ENCODE data around the gene KRTAP4-8.

The KRTAP4-8 gene

DNA sequence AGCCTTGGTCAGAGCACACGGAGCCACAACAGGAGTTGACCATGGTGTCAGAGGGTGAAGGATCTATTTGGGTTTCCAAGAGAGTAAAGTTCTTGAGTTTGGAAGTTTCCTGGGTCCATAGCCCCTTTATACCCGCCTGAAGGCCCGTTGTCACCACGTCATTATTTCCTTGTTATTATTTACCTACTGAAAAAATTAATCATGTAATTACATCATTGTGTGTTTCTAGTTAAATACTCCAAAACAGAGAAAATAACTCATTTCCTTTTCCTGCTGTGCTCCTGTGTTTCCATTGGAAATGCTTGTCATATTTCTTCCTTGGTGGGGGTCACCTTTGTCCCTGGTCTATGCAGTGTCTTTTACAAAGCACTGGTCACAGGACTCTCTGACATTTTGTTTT is at the start of gene KRTAP4-8:
Gene KRTAP4-8, minus strand, starts transcription at position 101 of the 400 bp plus-strand sequence. Its CDS starts 58 bp downstream, at position 43.
- Histone ChIP-seq H3K9me2 (replicated peaks; ENCODE audit: low read depth, low read length) (no peaks in the 10 kb centered on the region), H3K36me3 (ENCODE audit: insufficient read depth, low read length) (no peaks in the 10 kb centered on the region), H2AFZ (ENCODE audit: low read length) (no peak within 1 kb of the TSS), H4K20me1 (ENCODE audit: insufficient read depth, low read length, poor library complexity, severe bottlenecking) (no peaks in the 10 kb centered on the region), H3K27me3 (ENCODE audit: insufficient read depth, low read length, poor library complexity, severe bottlenecking) (no peaks in the 10 kb centered on the region), H3K79me2 (ENCODE audit: insufficient read depth, low read length) (no peaks in the 10 kb centered on the region), H3K9ac (ENCODE audit: low read depth, low read length, poor library complexity, severe bottlenecking) (no peak within 1 kb of the TSS), H3F3A (ENCODE audit: low read depth) (no peaks in the 10 kb centered on the region), H3K4me2 (ENCODE audit: low read depth, low read length, poor library complexity, severe bottlenecking) (no peak within 1 kb of the TSS), H3K4me3 (ENCODE audit: low read length, poor library complexity, severe bottlenecking) (no peak within 1 kb of the TSS), H3K4me1 (ENCODE audit: insufficient read depth, low read length, poor library complexity, severe bottlenecking) (peaks cover 24% of the 10 kb centered on the region), H3K9me3 (ENCODE audit: insufficient read depth, low read depth, low read length) (no peaks in the 10 kb centered on the region; the same call in 1 of the 2 replicates)
- no peak for TF ChIP-seq EZH2phosphoT487 (IDR thresholded peaks at IDR 0.05; ENCODE audit: borderline replicate concordance)
- TF ChIP-seq, protein P1, sequence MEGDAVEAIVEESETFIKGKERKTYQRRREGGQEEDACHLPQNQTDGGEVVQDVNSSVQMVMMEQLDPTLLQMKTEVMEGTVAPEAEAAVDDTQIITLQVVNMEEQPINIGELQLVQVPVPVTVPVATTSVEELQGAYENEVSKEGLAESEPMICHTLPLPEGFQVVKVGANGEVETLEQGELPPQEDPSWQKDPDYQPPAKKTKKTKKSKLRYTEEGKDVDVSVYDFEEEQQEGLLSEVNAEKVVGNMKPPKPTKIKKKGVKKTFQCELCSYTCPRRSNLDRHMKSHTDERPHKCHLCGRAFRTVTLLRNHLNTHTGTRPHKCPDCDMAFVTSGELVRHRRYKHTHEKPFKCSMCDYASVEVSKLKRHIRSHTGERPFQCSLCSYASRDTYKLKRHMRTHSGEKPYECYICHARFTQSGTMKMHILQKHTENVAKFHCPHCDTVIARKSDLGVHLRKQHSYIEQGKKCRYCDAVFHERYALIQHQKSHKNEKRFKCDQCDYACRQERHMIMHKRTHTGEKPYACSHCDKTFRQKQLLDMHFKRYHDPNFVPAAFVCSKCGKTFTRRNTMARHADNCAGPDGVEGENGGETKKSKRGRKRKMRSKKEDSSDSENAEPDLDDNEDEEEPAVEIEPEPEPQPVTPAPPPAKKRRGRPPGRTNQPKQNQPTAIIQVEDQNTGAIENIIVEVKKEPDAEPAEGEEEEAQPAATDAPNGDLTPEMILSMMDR (conservative IDR thresholded peaks at IDR 0.05; ENCODE audit: low read length): no peak

DNA sequence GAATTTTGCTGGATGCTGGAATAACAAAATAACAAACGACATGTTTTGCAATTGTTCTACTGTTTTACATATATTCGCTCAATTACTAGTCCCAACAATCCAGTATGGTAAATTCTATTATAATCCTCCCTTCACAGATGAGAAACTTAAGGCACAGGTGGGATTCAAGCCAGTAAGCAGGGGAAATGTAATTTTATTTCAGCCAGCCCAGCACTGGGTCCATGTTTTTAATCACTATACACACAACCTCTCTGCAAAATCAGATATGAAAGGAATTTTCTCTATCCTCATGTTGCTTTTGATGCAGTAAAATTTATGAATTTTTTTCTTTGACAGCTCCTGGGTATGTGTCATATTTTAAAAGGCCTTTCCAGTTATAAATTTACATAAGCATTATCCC is 47.3 kb upstream of the KRTAP4-8 start:
- TF ChIP-seq, protein P1 (conservative IDR thresholded peaks at IDR 0.05; ENCODE audit: low read length): no peak
- no peak for TF ChIP-seq EZH2phosphoT487 (IDR thresholded peaks at IDR 0.05; ENCODE audit: borderline replicate concordance)
- H3K4me3 ChIP-seq (ENCODE audit: low read length, poor library complexity, severe bottlenecking): no peak overlapping the region
- no peak overlapping the region for H3K4me2 ChIP-seq (ENCODE audit: low read depth, low read length, poor library complexity, severe bottlenecking)
- H3F3A ChIP-seq (ENCODE audit: low read depth): no peaks in the 10 kb centered on the region
- H3K36me3 ChIP-seq (ENCODE audit: insufficient read depth, low read length): no peaks in the 10 kb centered on the region
- H3K9me2 ChIP-seq (replicated peaks; ENCODE audit: low read depth, low read length): no peaks in the 10 kb centered on the region
- no peaks in the 10 kb centered on the region for H3K27me3 ChIP-seq (ENCODE audit: insufficient read depth, low read length, poor library complexity, severe bottlenecking)
- H2AFZ ChIP-seq (ENCODE audit: low read length): no peak overlapping the region
- peaks cover 4% of the 10 kb centered on the region for H3K4me1 ChIP-seq (ENCODE audit: insufficient read depth, low read length, poor library complexity, severe bottlenecking)
- H3K79me2 ChIP-seq (ENCODE audit: insufficient read depth, low read length): no peaks in the 10 kb centered on the region
- no peak overlapping the region for H3K9ac ChIP-seq (ENCODE audit: low read depth, low read length, poor library complexity, severe bottlenecking)
- H4K20me1 ChIP-seq (ENCODE audit: insufficient read depth, low read length, poor library complexity, severe bottlenecking): no peaks in the 10 kb centered on the region
- H3K9me3 ChIP-seq (ENCODE audit: insufficient read depth, low read depth, low read length): peaks cover 8% of the 10 kb centered on the region; the same call in 1 of the 2 replicates

DNA sequence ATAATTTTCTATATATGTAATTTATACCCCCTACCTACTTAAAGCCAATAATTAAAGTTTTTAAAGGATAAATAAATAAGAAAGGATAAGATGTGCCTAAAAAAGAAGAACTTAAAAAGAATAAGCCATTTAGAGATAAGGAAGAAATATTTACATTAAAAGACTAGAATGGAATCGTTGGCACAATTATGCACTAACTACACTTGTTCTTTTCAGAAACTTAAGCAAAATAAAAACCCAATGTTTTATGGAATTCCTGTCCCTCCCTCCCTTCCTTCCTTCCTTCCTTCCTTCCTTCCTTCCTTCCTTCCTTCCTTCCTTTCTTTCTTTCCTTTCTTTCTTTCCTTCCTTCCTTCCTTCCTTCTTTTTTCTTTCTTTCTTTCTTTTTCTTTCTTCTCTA is 46.9 kb upstream of the KRTAP4-8 start:
- Histone ChIP-seq H3K4me3 (ENCODE audit: low read length, poor library complexity, severe bottlenecking) (no peak overlapping the region), H2AFZ (ENCODE audit: low read length) (no peak overlapping the region), H4K20me1 (ENCODE audit: insufficient read depth, low read length, poor library complexity, severe bottlenecking) (no peaks in the 10 kb centered on the region), H3F3A (ENCODE audit: low read depth) (no peaks in the 10 kb centered on the region), H3K27me3 (ENCODE audit: insufficient read depth, low read length, poor library complexity, severe bottlenecking) (no peaks in the 10 kb centered on the region), H3K36me3 (ENCODE audit: insufficient read depth, low read length) (no peaks in the 10 kb centered on the region), H3K4me1 (ENCODE audit: insufficient read depth, low read length, poor library complexity, severe bottlenecking) (peaks cover 4% of the 10 kb centered on the region), H3K9me3 (ENCODE audit: insufficient read depth, low read depth, low read length) (peaks cover 9% of the 10 kb centered on the region; the same call in 1 of the 2 replicates), H3K9me2 (replicated peaks; ENCODE audit: low read depth, low read length) (no peaks in the 10 kb centered on the region), H3K4me2 (ENCODE audit: low read depth, low read length, poor library complexity, severe bottlenecking) (no peak overlapping the region), H3K79me2 (ENCODE audit: insufficient read depth, low read length) (no peaks in the 10 kb centered on the region), H3K9ac (ENCODE audit: low read depth, low read length, poor library complexity, severe bottlenecking) (no peak overlapping the region)
- TF ChIP-seq, protein P1 (conservative IDR thresholded peaks at IDR 0.05; ENCODE audit: low read length): no peak
- TF ChIP-seq EZH2phosphoT487 (IDR thresholded peaks at IDR 0.05; ENCODE audit: borderline replicate concordance): no peak
